ENCODE measurements around the gene ATXN7L1. TPM values are rescaled to one million over a fixed set of nuclear protein-coding genes. Genes with fewer than 3 reads are reported as not detected.

Gene ATXN7L1
- total and polyA plus RNA-seq, 2 of the 13 experiments (the other 11 are each of a cell fraction or from before 2014, with no cell fraction given), result 4.1 to 7.8 TPM

DNA sequence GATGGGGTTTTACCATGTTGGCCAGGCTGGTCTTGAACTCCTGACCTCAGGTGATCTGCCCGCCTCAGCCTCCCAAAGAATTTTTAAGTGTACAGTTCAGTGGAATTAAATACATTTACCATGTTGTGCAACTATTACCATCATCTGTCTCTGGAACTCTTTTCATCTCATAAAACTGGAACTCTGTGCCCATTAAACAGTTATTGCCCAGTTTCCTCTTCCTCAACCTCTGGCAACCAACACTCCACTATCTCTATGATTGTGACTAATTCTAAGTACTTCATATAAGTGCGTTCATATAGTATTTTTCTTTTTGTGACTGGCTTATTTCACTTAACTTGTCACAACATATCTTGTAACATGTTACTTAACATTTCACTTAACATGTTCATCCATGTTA is 41.3 kb upstream of the ATXN7L1 start:
- in situ Hi-C loops (cut with HindIII; ENCODE audit: extremely low pct_ligation_motif_present, low pct_unique_long_range_greater_than_20kb) (no loop called here), intact Hi-C loops (cut with micrococcal nuclease; ENCODE audit: unreplicated experiment) (no loop called here)
- CTCF ChIA-PET (ENCODE audit: low intra/inter-chr PET ratio, low total read pairs), result no interaction called here
- Histone ChIP-seq H3K9ac (ENCODE audit: insufficient read depth, low read depth, low read length) (no peak overlapping the region), H3K4me3 (replicated peaks in 1 of 3; ENCODE audit: insufficient read depth in 1 of 3, low read depth in 2 of 3, low read length in 3 of 3) (no peak overlapping the region), H2AFZ (ENCODE audit: low read length) (no peak overlapping the region), H3K36me3 (replicated peaks in 1 of 2; ENCODE audit: control insufficient read depth in 1 of 2, insufficient read depth in 2 of 2, low read length in 2 of 2) (peaks cover 6 to 13% of the 10 kb centered on the region in 2 experiments; a peak in 4 of 5 replicates), H3K4me1 (ENCODE audit: insufficient read depth, low read length) (no peaks in the 10 kb centered on the region), H3K79me2 (ENCODE audit: insufficient read depth, low read length) (no peaks in the 10 kb centered on the region), H3K4me2 (ENCODE audit: low read depth, low read length) (no peak overlapping the region), H3K27me3 (ENCODE audit: control insufficient read depth in 1 of 2, insufficient read depth in 2 of 2, low read length in 2 of 2) (no peaks in the 10 kb centered on the region), H4K20me1 (ENCODE audit: insufficient read depth, low read length) (no peaks in the 10 kb centered on the region), H3K9me3 (ENCODE audit: low read length) (no peaks in the 10 kb centered on the region), H3K27ac (ENCODE audit: extremely low read length, insufficient read depth, low read length) (no peak overlapping the region)
- TF ChIP-seq JARID2 (CRISPR knock-in tag; IDR thresholded peaks at IDR 0.05; ENCODE audit: insufficient replicate concordance), result no peak
- WGBS (ENCODE audit: low lambda C conversion rate), result 96% methylated on average over 2 of the region's 2 CpGs
- DNase-seq (ENCODE audit: low spot score) (no peak), ATAC-seq (no peak), FAIRE-seq (no peak)
- POLR2A ChIA-PET, result no interaction called here
- BruUV-seq (replicated peaks), result no TSS peak

DNA sequence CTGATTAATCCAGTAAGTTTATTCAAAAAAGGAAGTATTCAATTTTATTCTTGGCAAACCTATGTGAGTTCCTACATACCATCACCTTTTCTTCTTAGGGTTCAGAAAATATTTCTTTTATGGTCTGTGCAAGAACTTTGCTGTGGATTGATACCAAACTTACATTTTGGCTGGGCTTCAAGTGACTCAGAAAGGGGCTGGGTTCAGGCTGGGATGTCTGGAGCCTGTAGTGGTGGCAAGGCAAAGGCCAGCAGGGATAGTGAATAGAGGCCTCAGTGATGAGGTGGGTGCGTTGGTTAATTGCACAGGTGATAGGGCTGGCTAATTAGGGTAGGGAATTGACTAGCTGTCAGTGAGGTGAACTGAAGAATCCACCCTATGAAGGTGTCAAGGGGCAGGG is 40.2 kb upstream of the ATXN7L1 start:
- DNase-seq (ENCODE audit: low spot score), result no peak
- intact Hi-C loops (cut with micrococcal nuclease; ENCODE audit: unreplicated experiment) (no loop called here), in situ Hi-C loops (cut with HindIII; ENCODE audit: extremely low pct_ligation_motif_present, low pct_unique_long_range_greater_than_20kb) (no loop called here)
- no peaks in the 10 kb centered on the region for H3K79me2 ChIP-seq (ENCODE audit: insufficient read depth, low read length)
- H2AFZ ChIP-seq (ENCODE audit: low read length), result no peak overlapping the region
- no peaks in the 10 kb centered on the region for H3K4me1 ChIP-seq (ENCODE audit: insufficient read depth, low read length)
- no TSS peak for BruUV-seq (replicated peaks)
- H4K20me1 ChIP-seq (ENCODE audit: insufficient read depth, low read length), result no peaks in the 10 kb centered on the region
- H3K4me2 ChIP-seq (ENCODE audit: low read depth, low read length), result no peak overlapping the region
- no peak overlapping the region for H3K9ac ChIP-seq (ENCODE audit: insufficient read depth, low read depth, low read length)
- no peak overlapping the region for H3K27ac ChIP-seq (ENCODE audit: extremely low read length, insufficient read depth, low read length)
- no peak overlapping the region for H3K4me3 ChIP-seq (replicated peaks in 1 of 3; ENCODE audit: insufficient read depth in 1 of 3, low read depth in 2 of 3, low read length in 3 of 3)
- H3K27me3 ChIP-seq (ENCODE audit: control insufficient read depth in 1 of 2, insufficient read depth in 2 of 2, low read length in 2 of 2), result no peaks in the 10 kb centered on the region
- H3K9me3 ChIP-seq (ENCODE audit: low read length), result no peaks in the 10 kb centered on the region
- peaks cover 4 to 10% of the 10 kb centered on the region in 2 experiments; a peak in 4 of 5 replicates for H3K36me3 ChIP-seq (replicated peaks in 1 of 2; ENCODE audit: control insufficient read depth in 1 of 2, insufficient read depth in 2 of 2, low read length in 2 of 2)
- WGBS (ENCODE audit: low lambda C conversion rate), result 91% methylated on average over 1 of the region's 1 CpG
- ChIA-PET CTCF (ENCODE audit: low intra/inter-chr PET ratio, low total read pairs) (no interaction called here), POLR2A (no interaction called here)
- no peak for FAIRE-seq
- no peak for ATAC-seq
- TF ChIP-seq ZNF337 (CRISPR knock-in tag; IDR thresholded peaks at IDR 0.05; ENCODE audit: borderline replicate concordance, low read depth), result no peak
- no peak for TF ChIP-seq ZNF501 (CRISPR knock-in tag; IDR thresholded peaks at IDR 0.05)
- TF ChIP-seq, protein P1, sequence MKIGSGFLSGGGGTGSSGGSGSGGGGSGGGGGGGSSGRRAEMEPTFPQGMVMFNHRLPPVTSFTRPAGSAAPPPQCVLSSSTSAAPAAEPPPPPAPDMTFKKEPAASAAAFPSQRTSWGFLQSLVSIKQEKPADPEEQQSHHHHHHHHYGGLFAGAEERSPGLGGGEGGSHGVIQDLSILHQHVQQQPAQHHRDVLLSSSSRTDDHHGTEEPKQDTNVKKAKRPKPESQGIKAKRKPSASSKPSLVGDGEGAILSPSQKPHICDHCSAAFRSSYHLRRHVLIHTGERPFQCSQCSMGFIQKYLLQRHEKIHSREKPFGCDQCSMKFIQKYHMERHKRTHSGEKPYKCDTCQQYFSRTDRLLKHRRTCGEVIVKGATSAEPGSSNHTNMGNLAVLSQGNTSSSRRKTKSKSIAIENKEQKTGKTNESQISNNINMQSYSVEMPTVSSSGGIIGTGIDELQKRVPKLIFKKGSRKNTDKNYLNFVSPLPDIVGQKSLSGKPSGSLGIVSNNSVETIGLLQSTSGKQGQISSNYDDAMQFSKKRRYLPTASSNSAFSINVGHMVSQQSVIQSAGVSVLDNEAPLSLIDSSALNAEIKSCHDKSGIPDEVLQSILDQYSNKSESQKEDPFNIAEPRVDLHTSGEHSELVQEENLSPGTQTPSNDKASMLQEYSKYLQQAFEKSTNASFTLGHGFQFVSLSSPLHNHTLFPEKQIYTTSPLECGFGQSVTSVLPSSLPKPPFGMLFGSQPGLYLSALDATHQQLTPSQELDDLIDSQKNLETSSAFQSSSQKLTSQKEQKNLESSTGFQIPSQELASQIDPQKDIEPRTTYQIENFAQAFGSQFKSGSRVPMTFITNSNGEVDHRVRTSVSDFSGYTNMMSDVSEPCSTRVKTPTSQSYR (CRISPR knock-in tag; IDR thresholded peaks at IDR 0.05; ENCODE audit: borderline replicate concordance), result no peak
- no peak for TF ChIP-seq ETV5 (CRISPR knock-in tag; IDR thresholded peaks at IDR 0.05; ENCODE audit: borderline replicate concordance)
- no peak for TF ChIP-seq ZNF124 (CRISPR knock-in tag; IDR thresholded peaks at IDR 0.05)
- TF ChIP-seq, protein P2, sequence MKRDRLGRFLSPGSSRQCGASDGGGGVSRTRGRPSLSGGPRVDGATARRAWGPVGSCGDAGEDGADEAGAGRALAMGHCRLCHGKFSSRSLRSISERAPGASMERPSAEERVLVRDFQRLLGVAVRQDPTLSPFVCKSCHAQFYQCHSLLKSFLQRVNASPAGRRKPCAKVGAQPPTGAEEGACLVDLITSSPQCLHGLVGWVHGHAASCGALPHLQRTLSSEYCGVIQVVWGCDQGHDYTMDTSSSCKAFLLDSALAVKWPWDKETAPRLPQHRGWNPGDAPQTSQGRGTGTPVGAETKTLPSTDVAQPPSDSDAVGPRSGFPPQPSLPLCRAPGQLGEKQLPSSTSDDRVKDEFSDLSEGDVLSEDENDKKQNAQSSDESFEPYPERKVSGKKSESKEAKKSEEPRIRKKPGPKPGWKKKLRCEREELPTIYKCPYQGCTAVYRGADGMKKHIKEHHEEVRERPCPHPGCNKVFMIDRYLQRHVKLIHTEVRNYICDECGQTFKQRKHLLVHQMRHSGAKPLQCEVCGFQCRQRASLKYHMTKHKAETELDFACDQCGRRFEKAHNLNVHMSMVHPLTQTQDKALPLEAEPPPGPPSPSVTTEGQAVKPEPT (CRISPR knock-in tag; IDR thresholded peaks at IDR 0.05; ENCODE audit: low read depth), result no peak
- no peak for TF ChIP-seq SPEN (CRISPR knock-in tag; IDR thresholded peaks at IDR 0.05; ENCODE audit: low read depth)
- TF ChIP-seq PHF5A (CRISPR knock-in tag; IDR thresholded peaks at IDR 0.05; ENCODE audit: low read depth, unreplicated experiment), result no peak
- TF ChIP-seq, protein P3, sequence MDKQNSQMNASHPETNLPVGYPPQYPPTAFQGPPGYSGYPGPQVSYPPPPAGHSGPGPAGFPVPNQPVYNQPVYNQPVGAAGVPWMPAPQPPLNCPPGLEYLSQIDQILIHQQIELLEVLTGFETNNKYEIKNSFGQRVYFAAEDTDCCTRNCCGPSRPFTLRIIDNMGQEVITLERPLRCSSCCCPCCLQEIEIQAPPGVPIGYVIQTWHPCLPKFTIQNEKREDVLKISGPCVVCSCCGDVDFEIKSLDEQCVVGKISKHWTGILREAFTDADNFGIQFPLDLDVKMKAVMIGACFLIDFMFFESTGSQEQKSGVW (CRISPR knock-in tag; IDR thresholded peaks at IDR 0.05; ENCODE audit: borderline replicate concordance), result no peak
- no peak for TF ChIP-seq HCFC1 (IDR thresholded peaks at IDR 0.05; ENCODE audit: low read depth, low read length)
- no peak for TF ChIP-seq TAF1 (CRISPR knock-in tag; IDR thresholded peaks at IDR 0.05)
- TF ChIP-seq MED8 (CRISPR knock-in tag; IDR thresholded peaks at IDR 0.05; ENCODE audit: insufficient replicate concordance), result no peak
- no peak for TF ChIP-seq ZSCAN30 (CRISPR knock-in tag; IDR thresholded peaks at IDR 0.05)
- no peak for TF ChIP-seq SIN3B (IDR thresholded peaks at IDR 0.05; ENCODE audit: low read length)
